H9 (cell line): Measurements from ENCODE around the gene CD46. TPM values are rescaled to one million over a fixed set of nuclear protein-coding genes. Genes with fewer than 3 reads are reported as not detected.

Experiments
- DNase-seq: peaks from one replicate; pipeline ENCODE4 v3.0.0-alpha.2; 2017
- H2AFZ ChIP-seq: one replicate; pipeline ENCODE4 v1.6.1; 2013; ENCODE audit warnings: mild to moderate bottlenecking, low read length, control low read depth, moderate library complexity
- H2AK5ac ChIP-seq: 2 replicates; pipeline ENCODE4 v1.6.1; 2013; ENCODE audit warnings: low read length, control low read depth, mixed read lengths; ENCODE audit not compliant: insufficient read length
- H2BK120ac ChIP-seq: one replicate; pipeline ENCODE4 v1.6.1; 2013; ENCODE audit warnings: low read depth, mild to moderate bottlenecking, low read length, control low read depth, inconsistent platforms; ENCODE audit not compliant: poor library complexity, severe bottlenecking
- H2BK12ac ChIP-seq: 2 replicates; pipeline ENCODE4 v1.6.1; 2013; ENCODE audit warnings: low read length, control low read depth, mixed read lengths, low read depth; ENCODE audit not compliant: insufficient read length
- H2BK15ac ChIP-seq: 2 replicates; pipeline ENCODE4 v1.6.1; 2013; ENCODE audit warnings: low read depth, low read length, control low read depth
- H2BK20ac ChIP-seq: one replicate; pipeline ENCODE4 v1.6.1; 2013; ENCODE audit warnings: low read depth, mild to moderate bottlenecking, low read length, control low read depth, inconsistent platforms; ENCODE audit not compliant: poor library complexity, severe bottlenecking
- H2BK5ac ChIP-seq: 2 replicates; pipeline ENCODE4 v1.6.1; 2013; ENCODE audit warnings: low read length, control low read depth, mixed read lengths; ENCODE audit not compliant: insufficient read length
- H3K14ac ChIP-seq: 2 replicates; pipeline ENCODE4 v1.6.1; 2013; ENCODE audit warnings: low read length, control low read depth; ENCODE audit not compliant: insufficient read depth
- H3K18ac ChIP-seq: 2 replicates; pipeline ENCODE4 v1.6.1; 2013; ENCODE audit warnings: low read depth, mild to moderate bottlenecking, mixed read lengths, low read length, control low read depth; ENCODE audit not compliant: insufficient read length
- H3K23ac ChIP-seq: 2 replicates; pipeline ENCODE4 v1.6.1; 2013; ENCODE audit warnings: low read length, control low read depth, mixed read lengths, low read depth; ENCODE audit not compliant: insufficient read length
- H3K23me2 ChIP-seq: 2 replicates; pipeline ENCODE4 v1.6.1; 2013; ENCODE audit warnings: low read depth, mild to moderate bottlenecking, mixed read lengths, low read length, control low read depth; ENCODE audit not compliant: insufficient read length, poor library complexity, severe bottlenecking
- H3K27ac ChIP-seq: 2 replicates; pipeline ENCODE4 v1.5.1; 2013; ENCODE audit warnings: low read length, control low read depth, mixed read lengths, low read depth; ENCODE audit not compliant: insufficient read length
- H3K27me3 ChIP-seq: 2 replicates; pipeline ENCODE4 v1.6.1; 2013; ENCODE audit warnings: low read length, control low read depth, inconsistent platforms; ENCODE audit not compliant: insufficient read depth
- H3K4ac ChIP-seq: 2 replicates; pipeline ENCODE4 v1.6.1; 2013; ENCODE audit warnings: low read depth, mild to moderate bottlenecking, control low read depth, inconsistent platforms, low read length, moderate library complexity
- H3K4me1 ChIP-seq: 2 replicates; pipeline ENCODE4 v1.6.1; 2013; ENCODE audit warnings: low read length, control low read depth, inconsistent platforms; ENCODE audit not compliant: insufficient read depth
- H3K4me2 ChIP-seq: 2 replicates; pipeline ENCODE4 v1.6.1; 2013; ENCODE audit warnings: low read length, control low read depth, mixed read lengths; ENCODE audit not compliant: insufficient read length, insufficient read depth
- H3K56ac ChIP-seq: 2 replicates; pipeline ENCODE4 v1.6.1; 2013; ENCODE audit warnings: low read depth, mild to moderate bottlenecking, mixed read lengths, low read length, control low read depth; ENCODE audit not compliant: insufficient read length
- H3K79me1 ChIP-seq: 2 replicates; pipeline ENCODE4 v1.6.1; 2013; ENCODE audit warnings: low read depth, mild to moderate bottlenecking, moderate library complexity, low read length, control low read depth, inconsistent platforms; ENCODE audit not compliant: insufficient read depth, poor library complexity, severe bottlenecking
- H3K79me2 ChIP-seq: 2 replicates; pipeline ENCODE4 v1.6.1; 2013; ENCODE audit warnings: low read length, control low read depth, inconsistent platforms; ENCODE audit not compliant: insufficient read depth
- H3K9ac ChIP-seq: 2 replicates; pipeline ENCODE4 v1.6.1; 2013; ENCODE audit warnings: low read length, control low read depth, mixed read lengths; ENCODE audit not compliant: insufficient read length; ENCODE audit errors: extremely low read depth
- H3K9me3 ChIP-seq: one replicate; pipeline ENCODE4 v1.6.1; 2013; ENCODE audit warnings: low read depth, low read length, inconsistent platforms; ENCODE audit not compliant: control insufficient read depth
- H3T11ph ChIP-seq: one replicate; pipeline ENCODE4 v1.6.1; 2013; ENCODE audit warnings: mild to moderate bottlenecking, low read length, control low read depth, inconsistent platforms
- H4K20me1 ChIP-seq: one replicate; pipeline ENCODE4 v1.6.1; 2013; ENCODE audit not compliant: control insufficient read depth, insufficient read length, insufficient read depth
- H4K5ac ChIP-seq: 2 replicates; pipeline ENCODE4 v1.6.1; 2013; ENCODE audit warnings: low read depth, mild to moderate bottlenecking, mixed read lengths, low read length, control low read depth; ENCODE audit not compliant: insufficient read length
- H4K8ac ChIP-seq: replicated peaks from 2 replicates; pipeline ENCODE4 v1.6.1; 2013; ENCODE audit warnings: low read length, control low read depth, mixed read lengths, low read depth; ENCODE audit not compliant: insufficient read length
- H4K91ac ChIP-seq: 2 replicates; pipeline ENCODE4 v1.6.1; 2013; ENCODE audit warnings: low read depth, mild to moderate bottlenecking, moderate library complexity, mixed read lengths, low read length, control low read depth; ENCODE audit not compliant: insufficient read length
- H3K27ac Mint-ChIP-seq, 3 experiments: 2 replicates in 2 of 3; 3 replicates in 1 of 3; pipeline ENCODE4 v1.8.0; 2020 to 2021; ENCODE audit warnings: mixed read lengths in 3 of 3, mild to moderate bottlenecking in 1 of 3, moderate library complexity in 1 of 3
- H3K27me3 Mint-ChIP-seq: 2 replicates; pipeline ENCODE4 v1.8.0; 2021; ENCODE audit warnings: low read depth, mild to moderate bottlenecking, moderate library complexity, mixed read lengths
- H3K36me3 Mint-ChIP-seq, 3 experiments: 2 replicates in 2 of 3; 3 replicates in 1 of 3; pipeline ENCODE4 v1.8.0; 2020 to 2021; ENCODE audit warnings: low read depth in 3 of 3, mixed read lengths in 3 of 3; ENCODE audit not compliant: insufficient read depth in 1 of 3
- H3K4me1 Mint-ChIP-seq, 2 experiments: 2 replicates each; pipeline ENCODE4 v1.8.0; 2020; ENCODE audit warnings: mixed read lengths in 2 of 2
- H3K4me3 Mint-ChIP-seq, 2 experiments: 2 replicates in 1 of 2; 3 replicates in 1 of 2; pipeline ENCODE4 v1.8.0; 2020 to 2021; ENCODE audit warnings: mild to moderate bottlenecking in 2 of 2, mixed read lengths in 2 of 2, moderate library complexity in 1 of 2
- H3K9me3 Mint-ChIP-seq, 2 experiments: 2 replicates in 1 of 2; 3 replicates in 1 of 2; pipeline ENCODE4 v1.8.0; 2020; ENCODE audit warnings: mild to moderate bottlenecking in 2 of 2, mixed read lengths in 2 of 2, moderate library complexity in 1 of 2
- WGBS: extraction: QIAGEN DNeasy Blood & Tissue Kit; methylation state at CpG from one replicate; pipeline ENCODE4 v1.1.7; 2013; ENCODE audit warnings: missing lambda C conversion rate, low lambda C conversion rate, mixed read lengths; ENCODE audit not compliant: insufficient read length; ENCODE audit errors: extremely low coverage; 5-methylcytosine and 5-hydroxymethylcytosine counted together
- total RNA-seq: library from RNA; stranded (reverse); gene quantifications from 2 replicates; pipeline ENCODE4 v1.2.1, GENCODE V29; 2021
- TF ChIP-seq, protein P1 (sequence below): fragments of 200-600 bp; sonication (generic); conservative IDR thresholded peaks from 3 replicates; pipeline ENCODE4 v1.8.0; 2021; ENCODE audit warnings: antibody characterized with exemption, mild to moderate bottlenecking

Gene CD46
- total RNA-seq, 1 experiment from 2014 or later: 89.2 TPM

DNA sequence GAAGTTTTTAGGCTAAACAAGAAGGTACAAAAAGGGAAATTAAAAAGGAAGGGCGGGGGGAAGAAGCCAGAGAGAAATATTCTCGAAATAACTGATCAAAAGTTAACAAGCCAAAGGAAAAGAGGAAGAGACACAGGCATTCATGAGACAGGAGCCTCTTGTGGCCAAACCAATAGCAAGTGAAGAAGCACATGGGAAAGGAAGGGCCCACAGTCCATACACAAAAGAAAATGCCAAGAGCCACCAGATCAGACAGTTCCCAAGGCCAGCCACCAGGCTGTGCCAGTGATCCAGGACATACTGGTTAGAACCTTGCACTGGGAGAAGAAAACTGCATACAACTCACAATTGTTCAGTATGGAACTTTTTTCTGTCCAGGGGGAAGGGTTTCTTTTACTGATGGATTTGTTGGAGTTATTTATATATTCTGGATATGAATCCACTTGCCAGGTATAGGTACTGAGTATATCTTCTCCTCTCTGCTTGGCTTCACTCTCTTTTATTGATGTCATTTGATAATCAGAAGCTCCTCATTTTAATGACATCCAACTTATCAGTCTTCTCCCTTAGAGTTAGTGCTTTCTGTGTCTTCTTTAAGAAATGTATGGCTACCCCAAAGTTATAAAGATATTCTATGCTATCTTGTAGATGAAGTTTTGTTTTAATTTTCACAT is 76.8 kb downstream of the CD46 start:
- no peak overlapping the region for H2BK15ac ChIP-seq
- Mint-ChIP-seq H3K4me1 (peaks cover 9 to 11% of the 10 kb centered on the region in 2 experiments), H3K27ac (no peak overlapping the region; a peak in 1 of 7 replicates), H3K27me3 (no peaks in the 10 kb centered on the region), H3K4me3 (no peak overlapping the region), H3K9me3 (no peaks in the 10 kb centered on the region), H3K36me3 (no peaks in the 10 kb centered on the region)
- no peaks in the 10 kb centered on the region for H4K20me1 ChIP-seq
- H4K91ac ChIP-seq: no peak overlapping the region
- no peak overlapping the region for H2BK120ac ChIP-seq
- H4K5ac ChIP-seq: no peak overlapping the region
- no peaks in the 10 kb centered on the region; the same call in 1 of the 2 replicates for H3K27me3 ChIP-seq
- no peak overlapping the region for H3K18ac ChIP-seq
- H3K56ac ChIP-seq: no peak overlapping the region
- TF ChIP-seq, protein P1, sequence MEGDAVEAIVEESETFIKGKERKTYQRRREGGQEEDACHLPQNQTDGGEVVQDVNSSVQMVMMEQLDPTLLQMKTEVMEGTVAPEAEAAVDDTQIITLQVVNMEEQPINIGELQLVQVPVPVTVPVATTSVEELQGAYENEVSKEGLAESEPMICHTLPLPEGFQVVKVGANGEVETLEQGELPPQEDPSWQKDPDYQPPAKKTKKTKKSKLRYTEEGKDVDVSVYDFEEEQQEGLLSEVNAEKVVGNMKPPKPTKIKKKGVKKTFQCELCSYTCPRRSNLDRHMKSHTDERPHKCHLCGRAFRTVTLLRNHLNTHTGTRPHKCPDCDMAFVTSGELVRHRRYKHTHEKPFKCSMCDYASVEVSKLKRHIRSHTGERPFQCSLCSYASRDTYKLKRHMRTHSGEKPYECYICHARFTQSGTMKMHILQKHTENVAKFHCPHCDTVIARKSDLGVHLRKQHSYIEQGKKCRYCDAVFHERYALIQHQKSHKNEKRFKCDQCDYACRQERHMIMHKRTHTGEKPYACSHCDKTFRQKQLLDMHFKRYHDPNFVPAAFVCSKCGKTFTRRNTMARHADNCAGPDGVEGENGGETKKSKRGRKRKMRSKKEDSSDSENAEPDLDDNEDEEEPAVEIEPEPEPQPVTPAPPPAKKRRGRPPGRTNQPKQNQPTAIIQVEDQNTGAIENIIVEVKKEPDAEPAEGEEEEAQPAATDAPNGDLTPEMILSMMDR: peak; percentile 85
- no peak overlapping the region for H2AFZ ChIP-seq
- H3T11ph ChIP-seq: no peak overlapping the region
- DNase-seq: peak; percentile 85
- no peak overlapping the region for H3K9ac ChIP-seq
- WGBS: no CpG with 5 or more reads among the region's 2 CpGs
- H3K9me3 ChIP-seq: no peaks in the 10 kb centered on the region
- H3K14ac ChIP-seq: no peak overlapping the region
- no peak overlapping the region for H2AK5ac ChIP-seq
- H2BK20ac ChIP-seq: no peak overlapping the region
- no peaks in the 10 kb centered on the region for H3K79me1 ChIP-seq
- H3K4ac ChIP-seq: no peak overlapping the region
- H3K23me2 ChIP-seq: no peaks in the 10 kb centered on the region
- H2BK12ac ChIP-seq: no peak overlapping the region
- no peak overlapping the region for H4K8ac ChIP-seq
- no peaks in the 10 kb centered on the region for H3K79me2 ChIP-seq
- no peak overlapping the region for H3K4me2 ChIP-seq
- H3K4me1 ChIP-seq: no peaks in the 10 kb centered on the region
- no peak overlapping the region for H3K23ac ChIP-seq
- H3K27ac ChIP-seq: no peak overlapping the region
- no peak overlapping the region for H2BK5ac ChIP-seq
